Breast epithelium (tissue), 3 donors: ENCODE measurements around the gene FBXO30.

Experiments used
- POLR2A ChIP-seq: fragments of 450-650 bp; IDR thresholded peaks from one replicate; pipeline ENCODE4 v1.6.1; 2016; ENCODE audit warnings: antibody characterized with exemption, mild to moderate bottlenecking, moderate library complexity
- POLR2AphosphoS5 ChIP-seq, 3 donors: sonication (generic); formaldehyde crosslinking; IDR thresholded peaks; one replicate each; pipeline ENCODE4 v1.6.1; 2017; ENCODE audit warnings: antibody characterized with exemption in 3 of 3
- TF ChIP-seq, protein P1 (sequence below), 3 donors: fragments of 450-650 bp; IDR thresholded peaks; one replicate each; pipeline ENCODE4 v1.5.1; 2016 to 2017; ENCODE audit warnings: antibody characterized with exemption in 3 of 3, mild to moderate bottlenecking in 3 of 3, moderate library complexity in 3 of 3

DNA sequence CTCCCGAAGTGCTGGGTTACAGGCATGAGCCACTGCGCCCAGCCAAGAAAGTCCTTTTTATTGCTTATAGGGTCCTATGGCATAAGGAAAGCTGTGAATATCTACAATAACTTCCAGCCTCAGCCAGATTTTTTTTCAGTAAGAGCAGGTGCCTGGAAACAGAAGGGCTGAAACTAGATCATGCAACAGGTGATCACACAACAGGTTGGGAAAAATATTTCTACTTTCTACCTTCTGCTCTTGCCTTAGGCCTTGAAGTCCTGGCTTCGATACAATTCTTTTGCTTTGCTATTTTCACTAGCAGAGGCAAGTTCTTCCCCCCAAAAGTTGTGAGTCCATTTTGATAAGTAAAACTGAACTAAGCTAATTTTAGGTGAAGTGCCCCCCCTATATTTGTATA is 9.7 kb upstream of the FBXO30 start:
- TF ChIP-seq, protein P1, sequence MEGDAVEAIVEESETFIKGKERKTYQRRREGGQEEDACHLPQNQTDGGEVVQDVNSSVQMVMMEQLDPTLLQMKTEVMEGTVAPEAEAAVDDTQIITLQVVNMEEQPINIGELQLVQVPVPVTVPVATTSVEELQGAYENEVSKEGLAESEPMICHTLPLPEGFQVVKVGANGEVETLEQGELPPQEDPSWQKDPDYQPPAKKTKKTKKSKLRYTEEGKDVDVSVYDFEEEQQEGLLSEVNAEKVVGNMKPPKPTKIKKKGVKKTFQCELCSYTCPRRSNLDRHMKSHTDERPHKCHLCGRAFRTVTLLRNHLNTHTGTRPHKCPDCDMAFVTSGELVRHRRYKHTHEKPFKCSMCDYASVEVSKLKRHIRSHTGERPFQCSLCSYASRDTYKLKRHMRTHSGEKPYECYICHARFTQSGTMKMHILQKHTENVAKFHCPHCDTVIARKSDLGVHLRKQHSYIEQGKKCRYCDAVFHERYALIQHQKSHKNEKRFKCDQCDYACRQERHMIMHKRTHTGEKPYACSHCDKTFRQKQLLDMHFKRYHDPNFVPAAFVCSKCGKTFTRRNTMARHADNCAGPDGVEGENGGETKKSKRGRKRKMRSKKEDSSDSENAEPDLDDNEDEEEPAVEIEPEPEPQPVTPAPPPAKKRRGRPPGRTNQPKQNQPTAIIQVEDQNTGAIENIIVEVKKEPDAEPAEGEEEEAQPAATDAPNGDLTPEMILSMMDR (IDR thresholded peaks at IDR 0.05) = no peak
- no peak for TF ChIP-seq POLR2A
- TF ChIP-seq POLR2AphosphoS5 (IDR thresholded peaks at IDR 0.05) = no peak
